ENCODE data around the gene CDO1. TPM values are rescaled to one million over a fixed set of nuclear protein-coding genes. Genes with fewer than 3 reads are reported as not detected.

CDO1 gene
- total and polyA plus RNA-seq, 4 donors: 11.6 to 97.9 (median 60.8) TPM

DNA sequence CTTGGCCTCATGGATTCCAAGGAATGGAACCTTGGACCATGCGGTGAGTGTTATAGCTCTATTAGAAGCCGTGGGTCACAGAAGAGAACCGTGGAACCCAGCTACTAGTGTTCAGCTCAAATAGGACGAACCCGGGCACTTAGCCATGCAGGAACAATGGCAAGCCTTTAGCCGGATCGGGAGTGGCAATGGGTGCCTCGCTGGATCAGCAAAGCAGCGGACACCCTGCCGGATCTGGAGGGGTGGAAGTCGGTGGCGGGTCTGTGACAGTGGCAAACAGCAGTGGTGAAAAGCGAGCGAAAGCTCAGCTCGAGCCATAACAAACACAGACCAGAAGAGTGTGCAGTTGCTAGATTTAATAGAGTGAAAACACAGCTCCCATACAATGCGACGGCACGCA, 2.4 kb upstream of the CDO1 start:
- no peaks in the 10 kb centered on the region for H3K27me3 ChIP-seq (ENCODE audit: control insufficient read depth in 1 of 2, insufficient read depth in 2 of 2, low read length in 1 of 2)
- no peak for DNase-seq
- H3K4me3 ChIP-seq (ENCODE audit: low read length in 2 of 2): no peak overlapping the region
- no peaks in the 10 kb centered on the region for H3K36me3 ChIP-seq (ENCODE audit: control insufficient read depth in 1 of 2, insufficient read depth in 2 of 2, low read length in 1 of 2)
- no peak for ATAC-seq (ENCODE audit: low FRiP score)
- no peaks in the 10 kb centered on the region for H3K9me3 ChIP-seq (ENCODE audit: control insufficient read depth, low read length)
- no peak overlapping the region for H3K27ac ChIP-seq (ENCODE audit: low read depth in 1 of 2, low read length in 2 of 2)
- peaks cover 0 to 6% of the 10 kb centered on the region in 2 donors for H3K4me1 ChIP-seq (ENCODE audit: control insufficient read depth in 1 of 2, insufficient read depth in 2 of 2, low read length in 2 of 2)
- WGBS, 2 donors: 95 to 96% methylated on average over 18 of the region's 18 CpGs
- intact Hi-C loops (cut with DNase I): loop anchor here in 1 of 2 donors (5.0 to 10.0 kb wide), 2 partner anchors 94 to 192 kb away; partner anchors contain the start of gene TMED7

DNA sequence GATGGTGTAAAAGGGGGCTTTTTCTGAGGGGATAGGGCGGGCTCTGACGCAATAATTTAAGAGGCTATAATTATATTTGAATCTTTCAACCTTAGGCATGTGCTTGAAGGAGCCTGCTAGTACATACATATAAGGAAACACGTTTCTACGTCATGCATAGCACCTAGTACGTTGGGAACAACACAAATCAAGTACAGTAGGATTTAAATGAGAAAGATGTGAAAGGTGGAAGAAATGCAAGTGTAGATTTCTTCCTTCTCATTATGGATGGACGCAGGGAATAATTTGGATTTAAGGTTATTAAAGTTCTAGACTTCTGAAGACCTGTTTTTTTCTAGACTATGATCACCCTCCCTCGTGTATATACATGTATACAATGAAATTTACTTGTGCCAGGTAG, 927 bp upstream of the CDO1 start:
- H3K4me3 ChIP-seq (ENCODE audit: low read length in 2 of 2): no peak overlapping the region
- H3K36me3 ChIP-seq (ENCODE audit: control insufficient read depth in 1 of 2, insufficient read depth in 2 of 2, low read length in 1 of 2): no peaks in the 10 kb centered on the region
- H3K9me3 ChIP-seq (ENCODE audit: control insufficient read depth, low read length): no peaks in the 10 kb centered on the region
- DNase-seq: no peak
- H3K27ac ChIP-seq (ENCODE audit: low read depth in 1 of 2, low read length in 2 of 2): no peak overlapping the region
- H3K27me3 ChIP-seq (ENCODE audit: control insufficient read depth in 1 of 2, insufficient read depth in 2 of 2, low read length in 1 of 2): no peaks in the 10 kb centered on the region
- intact Hi-C loops (cut with DNase I): loop anchor here in 1 of 2 donors (5.0 to 10.0 kb wide), 2 partner anchors 93 to 190 kb away; partner anchors contain the start of gene TMED7
- H3K4me1 ChIP-seq (ENCODE audit: control insufficient read depth in 1 of 2, insufficient read depth in 2 of 2, low read length in 2 of 2): peaks cover 0 to 6% of the 10 kb centered on the region in 2 donors
- WGBS, 2 donors: 58 to 75% methylated on average over 7 of the region's 7 CpGs
- ATAC-seq (ENCODE audit: low FRiP score): no peak

- no peaks in the 10 kb centered on the region for H3K9me3 ChIP-seq (ENCODE audit: control insufficient read depth, low read length)
- H3K27ac ChIP-seq (ENCODE audit: low read depth in 1 of 2, low read length in 2 of 2): no peak overlapping the region
- intact Hi-C loops (cut with DNase I): loop anchor here in 1 of 2 donors (5.0 to 10.0 kb wide), 2 partner anchors 91 to 188 kb away; partner anchors contain the start of gene TMED7
- peaks cover 0 to 6% of the 10 kb centered on the region in 2 donors for H3K4me1 ChIP-seq (ENCODE audit: control insufficient read depth in 1 of 2, insufficient read depth in 2 of 2, low read length in 2 of 2)
- DNase-seq (peak; percentile 46 to 77), ATAC-seq (ENCODE audit: low FRiP score) (peak; percentile 69)
- no peaks in the 10 kb centered on the region for H3K36me3 ChIP-seq (ENCODE audit: control insufficient read depth in 1 of 2, insufficient read depth in 2 of 2, low read length in 1 of 2)
- WGBS, 2 donors: 0 to 1% methylated on average over 47 to 48 of the region's 48 CpGs
- H3K27me3 ChIP-seq (ENCODE audit: control insufficient read depth in 1 of 2, insufficient read depth in 2 of 2, low read length in 1 of 2): no peaks in the 10 kb centered on the region
- peak overlapping the region; percentile 16 to 65 for H3K4me3 ChIP-seq (ENCODE audit: low read length in 2 of 2)
Measured at GRCh38 chr5:115815693-115816225, 700 bp downstream of the CDO1 start.

DNA sequence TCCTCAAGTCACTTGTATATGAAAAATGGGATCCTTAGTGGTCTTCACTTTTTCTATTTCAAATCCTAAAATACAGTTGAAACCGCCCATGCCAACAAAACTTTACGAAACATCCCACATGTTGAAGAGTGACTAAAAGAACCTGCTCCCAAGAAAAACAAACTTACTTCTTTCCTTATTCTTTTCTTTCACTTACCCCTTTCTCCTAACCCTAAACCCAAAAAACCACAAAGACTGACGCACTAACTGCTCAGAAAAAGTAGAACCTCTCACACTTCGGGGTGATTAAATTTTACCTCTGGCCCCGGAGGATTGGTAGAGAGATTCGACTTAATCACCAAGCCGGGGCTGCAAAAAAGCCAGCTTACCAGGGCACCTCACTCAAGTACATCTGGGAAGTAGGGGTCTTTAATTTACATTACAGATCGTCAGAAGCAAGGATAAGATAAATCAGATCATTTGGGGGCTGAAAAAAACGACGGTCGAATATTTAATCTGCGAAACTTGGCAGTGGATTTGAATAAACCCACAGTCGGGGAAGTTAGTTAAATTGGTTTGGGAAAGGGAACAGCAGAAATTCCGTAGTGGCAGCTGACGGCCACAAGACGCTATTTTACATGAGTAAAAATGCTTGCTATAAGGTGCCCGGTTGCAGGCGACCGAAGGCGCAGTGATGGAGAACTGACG, 1.3 kb downstream of the CDO1 start:
- 2 to 7% methylated on average over 21 of the region's 21 CpGs for WGBS, 2 donors
- H3K27me3 ChIP-seq (ENCODE audit: control insufficient read depth in 1 of 2, insufficient read depth in 2 of 2, low read length in 1 of 2): no peaks in the 10 kb centered on the region

DNA sequence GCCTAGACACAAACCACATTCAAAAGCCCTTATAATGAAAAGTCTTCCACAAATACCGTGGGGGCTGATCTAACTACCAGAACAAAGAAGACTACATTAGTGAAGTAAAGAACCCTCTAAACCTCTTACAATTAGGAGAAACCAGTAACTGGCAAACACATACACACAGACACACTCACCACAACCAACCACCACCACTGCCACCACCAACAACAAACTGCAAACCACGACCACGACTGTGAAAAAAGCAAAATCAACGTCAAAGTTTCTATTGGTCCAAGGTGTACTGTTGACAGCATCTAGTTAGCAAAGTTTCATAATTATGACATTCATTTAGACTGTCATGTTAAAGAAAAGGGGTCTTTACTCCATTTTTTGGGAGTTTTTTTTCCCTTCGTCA, 2.7 kb downstream of the CDO1 start:
- Histone ChIP-seq H3K4me1 (ENCODE audit: control insufficient read depth in 1 of 2, insufficient read depth in 2 of 2, low read length in 2 of 2) (peaks cover 0 to 6% of the 10 kb centered on the region in 2 donors), H3K4me3 (ENCODE audit: low read length in 2 of 2) (no peak overlapping the region), H3K27me3 (ENCODE audit: control insufficient read depth in 1 of 2, insufficient read depth in 2 of 2, low read length in 1 of 2) (no peaks in the 10 kb centered on the region), H3K27ac (ENCODE audit: low read depth in 1 of 2, low read length in 2 of 2) (no peak overlapping the region), H3K36me3 (ENCODE audit: control insufficient read depth in 1 of 2, insufficient read depth in 2 of 2, low read length in 1 of 2) (no peaks in the 10 kb centered on the region), H3K9me3 (ENCODE audit: control insufficient read depth, low read length) (no peaks in the 10 kb centered on the region)
- ATAC-seq (ENCODE audit: low FRiP score) (no peak), DNase-seq (no peak)
- 42 to 56% methylated on average over 5 of the region's 5 CpGs for WGBS, 2 donors
- intact Hi-C loops (cut with DNase I): loop anchor here in 1 of 2 donors (10.0 kb wide), 1 partner anchor 89 kb away; no protein-coding TSS in a partner anchor

More for the DNA sequence above, 1.3 kb downstream of the CDO1 start:
- Histone ChIP-seq H3K9me3 (ENCODE audit: control insufficient read depth, low read length) (no peaks in the 10 kb centered on the region), H3K4me3 (ENCODE audit: low read length in 2 of 2) (peak overlapping the region; percentile 16 to 65), H3K27ac (ENCODE audit: low read depth in 1 of 2, low read length in 2 of 2) (no peak overlapping the region), H3K36me3 (ENCODE audit: control insufficient read depth in 1 of 2, insufficient read depth in 2 of 2, low read length in 1 of 2) (no peaks in the 10 kb centered on the region), H3K4me1 (ENCODE audit: control insufficient read depth in 1 of 2, insufficient read depth in 2 of 2, low read length in 2 of 2) (peaks cover 0 to 6% of the 10 kb centered on the region in 2 donors)
- no peak for DNase-seq
- intact Hi-C loops (cut with DNase I): loop anchor here in 1 of 2 donors (5.0 to 10.0 kb wide), 2 partner anchors 90 to 188 kb away; partner anchors contain the start of gene TMED7
- no peak for ATAC-seq (ENCODE audit: low FRiP score)

GRCh38 chr5:115812372-115812771, 4.1 kb downstream of the CDO1 start:
- no peaks in the 10 kb centered on the region for H3K9me3 ChIP-seq (ENCODE audit: control insufficient read depth, low read length)
- DNase-seq: no peak
- H3K4me1 ChIP-seq (ENCODE audit: control insufficient read depth in 1 of 2, insufficient read depth in 2 of 2, low read length in 2 of 2): peaks cover 0 to 6% of the 10 kb centered on the region in 2 donors
- H3K4me3 ChIP-seq (ENCODE audit: low read length in 2 of 2): no peak overlapping the region
- 92 to 97% methylated on average over 1 of the region's 1 CpG for WGBS, 2 donors
- no peak for ATAC-seq (ENCODE audit: low FRiP score)
- no peak overlapping the region for H3K27ac ChIP-seq (ENCODE audit: low read depth in 1 of 2, low read length in 2 of 2)
- no peaks in the 10 kb centered on the region for H3K27me3 ChIP-seq (ENCODE audit: control insufficient read depth in 1 of 2, insufficient read depth in 2 of 2, low read length in 1 of 2)
- H3K36me3 ChIP-seq (ENCODE audit: control insufficient read depth in 1 of 2, insufficient read depth in 2 of 2, low read length in 1 of 2): no peaks in the 10 kb centered on the region
- intact Hi-C loops (cut with DNase I): loop anchor here in 1 of 2 donors (10.0 kb wide), 1 partner anchor 88 kb away; no protein-coding TSS in a partner anchor

DNA sequence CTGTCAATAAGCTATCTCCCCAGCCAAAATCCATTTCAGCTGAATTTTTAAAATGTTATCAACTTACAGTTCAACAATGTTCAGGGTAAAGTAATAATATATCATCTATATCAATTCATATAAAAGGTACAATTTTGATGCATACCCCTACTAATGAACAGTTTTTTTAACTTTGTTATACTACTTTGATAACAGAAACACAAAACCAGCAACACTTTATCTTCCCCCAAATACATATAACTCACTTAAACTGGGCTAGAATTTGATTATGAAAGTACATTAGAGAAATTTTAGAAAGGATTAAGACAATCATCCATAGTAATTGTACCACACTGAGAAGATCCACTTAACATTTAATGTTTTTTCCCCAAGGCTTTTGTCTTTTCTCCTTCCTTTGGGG, 5.1 kb downstream of the CDO1 start:
- DNase-seq (no peak), ATAC-seq (ENCODE audit: low FRiP score) (no peak)
- no peak overlapping the region for H3K4me3 ChIP-seq (ENCODE audit: low read length in 2 of 2)
- intact Hi-C loops (cut with DNase I): loop anchor here in 1 of 2 donors (10.0 kb wide), 1 partner anchor 87 kb away; no protein-coding TSS in a partner anchor
- H3K9me3 ChIP-seq (ENCODE audit: control insufficient read depth, low read length): no peaks in the 10 kb centered on the region
- peaks cover 0 to 6% of the 10 kb centered on the region in 2 donors for H3K4me1 ChIP-seq (ENCODE audit: control insufficient read depth in 1 of 2, insufficient read depth in 2 of 2, low read length in 2 of 2)
- H3K27me3 ChIP-seq (ENCODE audit: control insufficient read depth in 1 of 2, insufficient read depth in 2 of 2, low read length in 1 of 2): no peaks in the 10 kb centered on the region
- no peak overlapping the region for H3K27ac ChIP-seq (ENCODE audit: low read depth in 1 of 2, low read length in 2 of 2)
- H3K36me3 ChIP-seq (ENCODE audit: control insufficient read depth in 1 of 2, insufficient read depth in 2 of 2, low read length in 1 of 2): no peaks in the 10 kb centered on the region

DNA sequence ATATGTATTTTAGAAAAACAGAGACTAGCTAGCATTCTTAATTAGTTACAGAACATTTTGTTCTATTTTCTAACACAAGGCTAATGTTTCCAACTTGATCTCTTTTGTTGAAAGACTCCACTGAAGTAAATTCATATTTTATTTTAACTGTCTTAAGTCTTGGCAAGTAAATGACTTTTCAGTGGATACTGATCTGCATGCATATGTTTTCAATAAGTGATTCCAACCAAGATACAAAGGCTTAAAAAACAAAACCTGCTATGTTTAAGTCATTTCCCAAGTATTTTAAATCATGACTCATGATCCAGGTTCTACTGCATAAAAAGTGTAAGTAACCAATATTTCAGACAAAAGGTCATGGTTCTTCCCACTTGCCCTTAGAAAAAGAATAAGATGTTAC, 5.7 kb downstream of the CDO1 start:
- Histone ChIP-seq H3K36me3 (ENCODE audit: control insufficient read depth in 1 of 2, insufficient read depth in 2 of 2, low read length in 1 of 2) (no peaks in the 10 kb centered on the region), H3K27me3 (ENCODE audit: control insufficient read depth in 1 of 2, insufficient read depth in 2 of 2, low read length in 1 of 2) (no peaks in the 10 kb centered on the region), H3K9me3 (ENCODE audit: control insufficient read depth, low read length) (no peaks in the 10 kb centered on the region), H3K4me3 (ENCODE audit: low read length in 2 of 2) (no peak overlapping the region), H3K27ac (ENCODE audit: low read depth in 1 of 2, low read length in 2 of 2) (no peak overlapping the region), H3K4me1 (ENCODE audit: control insufficient read depth in 1 of 2, insufficient read depth in 2 of 2, low read length in 2 of 2) (peaks cover 0 to 6% of the 10 kb centered on the region in 2 donors)
- no peak for ATAC-seq (ENCODE audit: low FRiP score)
- intact Hi-C loops (cut with DNase I): loop anchor here in 1 of 2 donors (10.0 kb wide), 1 partner anchor 86 kb away; no protein-coding TSS in a partner anchor
- DNase-seq: no peak

Data from aorta (tissue), 5 donors.